ENCODE data around the gene COLEC12. TPM values are rescaled to one million over a fixed set of nuclear protein-coding genes. Genes with fewer than 3 reads are reported as not detected.

The COLEC12 gene
- polyA plus RNA-seq, 1 donor, result 19.1 TPM

DNA sequence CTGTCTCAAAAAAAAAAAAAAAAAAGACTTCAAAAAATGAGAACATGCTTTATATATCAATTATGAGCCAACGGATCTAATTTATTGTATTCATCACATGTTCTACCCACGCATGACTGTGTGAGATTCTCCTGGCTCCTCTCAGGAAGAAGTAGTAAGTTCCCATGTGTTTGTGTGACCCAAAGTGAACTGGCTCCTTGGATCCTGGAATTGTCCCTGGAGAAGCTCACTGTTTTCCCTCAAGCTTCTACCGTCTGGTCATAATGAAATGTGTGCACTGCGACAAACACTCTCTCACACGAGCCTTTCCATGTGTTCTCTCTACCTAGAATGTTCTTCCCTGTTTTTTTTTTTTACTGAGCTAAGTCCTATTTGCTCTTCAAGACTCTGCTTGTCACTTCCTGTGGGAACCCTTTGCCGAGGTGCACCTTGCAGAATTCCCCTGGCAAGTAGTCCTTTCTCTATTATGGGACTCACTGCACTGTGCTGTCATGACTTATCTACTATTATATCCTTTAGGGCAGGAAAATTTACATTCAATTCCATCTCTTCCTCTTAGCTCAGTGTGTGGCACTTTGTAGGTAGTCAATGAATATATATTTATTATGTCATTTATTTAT lies 149.4 kb downstream of the COLEC12 start:
- Histone ChIP-seq H3K4me3 (ENCODE audit: low read length) (no peak overlapping the region), H3K27ac (ENCODE audit: low read length) (no peak overlapping the region), H3K4me1 (ENCODE audit: control insufficient read depth, insufficient read depth, low read length) (no peaks in the 10 kb centered on the region), H3K27me3 (ENCODE audit: control insufficient read depth, insufficient read depth, low read length) (no peaks in the 10 kb centered on the region), H3K9me3 (ENCODE audit: control insufficient read depth, low read depth, low read length) (no peaks in the 10 kb centered on the region), H3K36me3 (ENCODE audit: control insufficient read depth, insufficient read depth, low read length) (peaks cover 3% of the 10 kb centered on the region)
- no peak for DNase-seq
- WGBS (ENCODE audit: insufficient coverage, low lambda C conversion rate), result 91% methylated on average over 5 of the region's 6 CpGs

DNA sequence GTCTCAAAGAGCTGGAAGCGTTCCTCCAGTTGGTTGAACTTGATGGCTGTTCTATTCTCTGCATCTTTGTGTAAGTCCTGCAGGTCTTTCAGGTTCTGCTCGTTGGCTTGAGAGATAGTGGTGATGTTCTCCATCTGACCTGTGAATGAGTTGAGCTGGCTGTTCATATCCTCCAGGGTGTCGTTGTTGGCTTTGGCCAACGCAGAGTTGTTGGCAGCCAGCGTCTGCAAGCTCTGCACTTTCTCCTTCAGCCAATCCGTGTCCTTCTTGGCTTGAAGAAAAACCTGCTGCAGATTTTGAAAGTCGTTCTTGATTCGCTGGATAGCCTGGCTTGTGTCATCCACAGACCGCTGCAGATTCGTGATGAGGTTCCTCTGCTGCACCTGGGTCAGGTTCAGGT lies 153.9 kb downstream of the COLEC12 start:
- Histone ChIP-seq H3K4me3 (ENCODE audit: low read length) (no peak overlapping the region), H3K36me3 (ENCODE audit: control insufficient read depth, insufficient read depth, low read length) (peaks cover 8% of the 10 kb centered on the region), H3K9me3 (ENCODE audit: control insufficient read depth, low read depth, low read length) (no peaks in the 10 kb centered on the region), H3K27me3 (ENCODE audit: control insufficient read depth, insufficient read depth, low read length) (no peaks in the 10 kb centered on the region), H3K27ac (ENCODE audit: low read length) (no peak overlapping the region), H3K4me1 (ENCODE audit: control insufficient read depth, insufficient read depth, low read length) (no peaks in the 10 kb centered on the region)
- WGBS (ENCODE audit: insufficient coverage, low lambda C conversion rate), result 60% methylated on average over 1 of the region's 10 CpGs
- no peak for DNase-seq

DNA sequence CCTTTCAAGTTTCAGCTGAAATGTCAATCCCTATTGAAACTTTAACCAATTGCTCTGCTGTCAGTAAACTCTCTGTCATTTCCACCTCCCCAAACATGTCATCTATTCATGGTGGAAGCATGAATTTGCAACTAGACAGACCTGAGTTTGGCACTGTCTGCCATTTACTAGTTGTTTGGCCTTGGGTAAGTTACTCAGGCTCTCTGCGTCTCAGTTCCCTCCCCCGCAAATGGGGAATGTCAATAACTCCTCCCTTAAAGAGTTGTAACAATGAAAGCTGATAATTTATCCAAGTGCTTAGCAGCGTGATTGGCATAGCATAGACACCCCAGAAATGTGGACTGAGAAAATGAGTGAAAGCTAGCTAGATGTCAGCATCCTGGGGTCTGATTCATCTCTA lies 159.4 kb downstream of the COLEC12 start:
- Histone ChIP-seq H3K4me1 (ENCODE audit: control insufficient read depth, insufficient read depth, low read length) (no peaks in the 10 kb centered on the region), H3K4me3 (ENCODE audit: low read length) (no peak overlapping the region), H3K36me3 (ENCODE audit: control insufficient read depth, insufficient read depth, low read length) (peaks cover 5% of the 10 kb centered on the region), H3K9me3 (ENCODE audit: control insufficient read depth, low read depth, low read length) (no peaks in the 10 kb centered on the region), H3K27ac (ENCODE audit: low read length) (no peak overlapping the region), H3K27me3 (ENCODE audit: control insufficient read depth, insufficient read depth, low read length) (no peaks in the 10 kb centered on the region)
- WGBS (ENCODE audit: insufficient coverage, low lambda C conversion rate), result no CpG with 5 or more reads among the region's 3 CpGs
- no peak for DNase-seq

DNA sequence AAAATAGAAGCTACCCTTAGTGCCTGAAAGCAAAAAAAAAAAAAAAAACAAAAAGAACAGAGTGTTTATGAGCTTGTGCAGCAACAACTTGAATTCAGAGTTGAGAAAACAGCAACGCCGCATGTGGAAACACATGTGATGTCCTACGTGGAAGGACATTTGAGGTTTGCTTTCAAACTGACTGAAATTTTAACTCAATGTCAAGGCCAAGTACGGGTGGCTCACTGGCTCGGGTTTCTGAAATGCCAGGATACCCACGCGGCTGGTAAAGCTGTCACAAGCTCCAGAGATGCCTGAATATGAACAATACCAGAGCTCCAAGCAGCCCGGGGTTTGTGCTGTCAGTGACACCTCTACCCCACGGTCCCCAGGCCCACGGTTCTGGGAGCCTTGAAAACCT lies 160.5 kb downstream of the COLEC12 start:
- H3K4me3 ChIP-seq (ENCODE audit: low read length), result no peak overlapping the region
- H3K27ac ChIP-seq (ENCODE audit: low read length), result no peak overlapping the region
- no CpG with 5 or more reads among the region's 10 CpGs for WGBS (ENCODE audit: insufficient coverage, low lambda C conversion rate)

DNA sequence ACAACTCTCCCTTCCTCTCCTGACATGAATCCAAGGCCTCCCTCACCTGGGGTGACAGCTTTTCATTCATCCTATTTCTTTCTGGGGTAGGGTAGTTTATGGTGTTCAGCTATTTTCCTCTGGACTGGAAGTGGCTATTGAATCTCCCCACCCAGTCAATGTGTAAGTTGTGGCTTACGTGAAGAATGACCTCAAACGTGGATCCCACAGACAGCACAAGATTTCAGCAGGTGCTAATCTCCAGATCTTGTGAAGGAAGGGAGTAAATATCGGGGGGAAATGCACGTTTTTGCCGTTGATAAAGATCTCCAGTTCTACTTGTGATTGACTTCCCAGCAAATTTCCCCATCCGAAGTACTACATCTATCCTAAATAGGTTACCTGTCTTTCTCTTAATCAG lies 161.3 kb downstream of the COLEC12 start:
- Histone ChIP-seq H3K9me3 (ENCODE audit: control insufficient read depth, low read depth, low read length) (no peaks in the 10 kb centered on the region), H3K36me3 (ENCODE audit: control insufficient read depth, insufficient read depth, low read length) (no peaks in the 10 kb centered on the region), H3K4me1 (ENCODE audit: control insufficient read depth, insufficient read depth, low read length) (no peaks in the 10 kb centered on the region), H3K27me3 (ENCODE audit: control insufficient read depth, insufficient read depth, low read length) (no peaks in the 10 kb centered on the region), H3K4me3 (ENCODE audit: low read length) (no peak overlapping the region), H3K27ac (ENCODE audit: low read length) (no peak overlapping the region)
- no CpG with 5 or more reads among the region's 6 CpGs for WGBS (ENCODE audit: insufficient coverage, low lambda C conversion rate)
- DNase-seq, result no peak

More for the DNA sequence above, 160.5 kb downstream of the COLEC12 start:
- Histone ChIP-seq H3K36me3 (ENCODE audit: control insufficient read depth, insufficient read depth, low read length) (no peaks in the 10 kb centered on the region), H3K4me1 (ENCODE audit: control insufficient read depth, insufficient read depth, low read length) (no peaks in the 10 kb centered on the region), H3K27me3 (ENCODE audit: control insufficient read depth, insufficient read depth, low read length) (no peaks in the 10 kb centered on the region), H3K9me3 (ENCODE audit: control insufficient read depth, low read depth, low read length) (no peaks in the 10 kb centered on the region)
- DNase-seq, result no peak

DNA sequence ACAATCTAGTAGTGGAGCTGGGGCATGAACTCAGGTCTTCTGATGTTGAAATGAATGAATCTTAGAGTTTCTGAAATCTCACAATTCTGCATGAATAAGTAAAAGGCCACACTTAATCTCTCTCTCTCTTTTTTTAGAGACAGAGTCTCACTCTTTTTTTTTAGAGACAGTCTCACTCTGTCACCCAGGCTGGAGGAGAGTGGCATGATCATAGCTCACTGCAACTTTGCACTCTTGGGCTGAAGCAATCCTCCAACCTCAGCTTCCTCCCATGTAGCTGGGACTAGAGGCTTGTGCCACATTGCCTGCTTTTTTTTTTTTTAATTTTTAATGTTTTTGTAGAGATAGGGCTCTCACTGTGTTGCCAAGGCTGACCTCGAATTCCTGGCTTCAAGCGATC lies 163.8 kb downstream of the COLEC12 start:
- Histone ChIP-seq H3K4me3 (ENCODE audit: low read length) (no peak overlapping the region), H3K9me3 (ENCODE audit: control insufficient read depth, low read depth, low read length) (no peaks in the 10 kb centered on the region), H3K27me3 (ENCODE audit: control insufficient read depth, insufficient read depth, low read length) (no peaks in the 10 kb centered on the region), H3K36me3 (ENCODE audit: control insufficient read depth, insufficient read depth, low read length) (no peaks in the 10 kb centered on the region), H3K4me1 (ENCODE audit: control insufficient read depth, insufficient read depth, low read length) (peaks cover 3% of the 10 kb centered on the region), H3K27ac (ENCODE audit: low read length) (no peak overlapping the region)
- DNase-seq, result no peak
- WGBS (ENCODE audit: insufficient coverage, low lambda C conversion rate), result no CpG with 5 or more reads among the region's 2 CpGs

DNA sequence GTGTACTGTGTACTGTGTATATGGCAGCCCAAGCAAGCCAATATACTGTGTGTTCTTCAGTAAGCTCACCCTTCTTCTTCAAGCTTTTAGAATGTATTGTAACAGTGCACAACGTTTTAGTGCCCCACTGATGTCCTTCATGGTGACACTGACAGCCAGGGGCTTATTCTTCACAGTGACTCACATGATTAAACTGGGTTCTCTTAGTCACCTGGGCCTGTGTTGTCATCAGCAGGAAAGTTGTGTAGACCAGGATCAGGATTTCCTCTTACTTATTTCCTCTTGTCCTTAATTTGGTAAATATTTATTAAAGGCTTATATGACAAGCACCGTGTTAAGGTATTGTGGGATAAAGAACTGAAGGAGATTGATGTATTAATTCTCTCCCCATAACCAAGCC lies 164.8 kb downstream of the COLEC12 start:
- H3K36me3 ChIP-seq (ENCODE audit: control insufficient read depth, insufficient read depth, low read length), result no peaks in the 10 kb centered on the region
- no peak for DNase-seq
- H3K27ac ChIP-seq (ENCODE audit: low read length), result no peak overlapping the region
- H3K4me1 ChIP-seq (ENCODE audit: control insufficient read depth, insufficient read depth, low read length), result peaks cover 3% of the 10 kb centered on the region
- no peaks in the 10 kb centered on the region for H3K9me3 ChIP-seq (ENCODE audit: control insufficient read depth, low read depth, low read length)
- no peaks in the 10 kb centered on the region for H3K27me3 ChIP-seq (ENCODE audit: control insufficient read depth, insufficient read depth, low read length)
- 50% methylated on average over 2 of the region's 2 CpGs for WGBS (ENCODE audit: insufficient coverage, low lambda C conversion rate)
- no peak overlapping the region for H3K4me3 ChIP-seq (ENCODE audit: low read length)

DNA sequence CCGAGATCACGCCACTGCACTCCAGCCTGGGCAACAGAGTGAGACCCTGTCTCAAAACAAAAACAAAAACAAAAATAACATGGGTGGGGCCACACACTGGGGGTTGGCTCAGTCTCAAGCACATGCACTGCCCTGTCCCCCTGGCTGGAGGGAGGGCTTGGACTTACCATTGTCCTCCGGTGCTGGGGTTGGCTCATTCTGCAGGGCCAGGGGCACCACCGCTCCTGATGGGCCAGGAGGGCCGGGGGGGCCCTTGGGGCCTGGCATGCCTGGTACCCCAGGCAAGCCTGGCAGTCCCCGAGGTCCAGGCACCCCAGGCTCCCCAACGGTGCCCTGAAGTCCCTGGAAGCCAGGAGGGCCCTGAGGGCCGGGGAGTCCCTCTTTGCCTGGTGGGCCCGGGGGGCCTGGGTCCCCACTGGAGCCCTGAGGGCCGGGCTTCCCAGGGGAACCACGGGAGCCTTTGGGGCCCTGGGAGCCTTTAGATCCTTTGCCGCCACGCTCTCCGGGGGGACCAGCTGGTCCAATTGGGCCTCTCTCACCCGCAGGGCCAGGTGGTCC lies 165.8 kb downstream of the COLEC12 start:
- Histone ChIP-seq H3K4me1 (ENCODE audit: control insufficient read depth, insufficient read depth, low read length) (peaks cover 3% of the 10 kb centered on the region), H3K9me3 (ENCODE audit: control insufficient read depth, low read depth, low read length) (no peaks in the 10 kb centered on the region), H3K27me3 (ENCODE audit: control insufficient read depth, insufficient read depth, low read length) (no peaks in the 10 kb centered on the region), H3K4me3 (ENCODE audit: low read length) (no peak overlapping the region), H3K27ac (ENCODE audit: low read length) (no peak overlapping the region), H3K36me3 (ENCODE audit: control insufficient read depth, insufficient read depth, low read length) (peaks cover 1% of the 10 kb centered on the region)
- WGBS (ENCODE audit: insufficient coverage, low lambda C conversion rate), result no CpG with 5 or more reads among the region's 15 CpGs
- DNase-seq, result no peak

DNA sequence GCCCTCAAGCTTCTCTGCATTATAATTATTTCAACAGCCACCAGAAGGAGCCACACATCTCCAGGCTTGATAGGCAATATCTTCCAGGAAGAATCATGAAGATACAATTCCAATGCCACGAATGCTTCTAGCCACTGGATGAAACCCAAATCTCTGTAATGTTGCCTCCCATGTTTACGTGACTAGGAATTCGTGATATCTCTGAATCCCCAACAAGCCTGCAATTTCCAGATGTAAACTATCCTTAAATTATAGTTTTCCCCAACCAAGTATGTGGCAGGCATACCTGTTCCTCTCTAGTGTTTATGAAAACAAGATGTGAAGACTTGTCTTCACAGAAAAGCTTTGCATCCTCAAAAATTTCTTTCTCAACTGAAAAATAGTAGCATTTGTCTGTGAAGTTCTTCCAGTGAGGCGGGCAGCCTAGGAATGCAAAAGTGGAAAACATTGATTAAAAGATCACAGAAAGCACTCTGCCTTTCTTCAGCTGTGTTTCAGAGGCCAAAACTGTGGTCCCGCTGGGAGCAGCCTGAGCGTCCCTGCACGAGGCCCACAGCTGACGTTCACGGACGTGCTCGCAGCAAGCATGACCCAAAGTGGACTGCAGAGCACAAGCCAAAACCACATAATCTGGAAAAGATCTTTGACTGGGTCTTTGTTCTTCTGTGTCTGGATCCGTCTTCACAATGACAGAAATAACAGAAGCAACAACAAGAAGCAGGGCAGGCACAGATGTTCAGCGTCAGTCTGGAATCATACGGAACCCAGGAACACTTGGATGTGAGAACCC lies 167.6 kb downstream of the COLEC12 start:
- 67% methylated on average over 1 of the region's 14 CpGs for WGBS (ENCODE audit: insufficient coverage, low lambda C conversion rate)
- Histone ChIP-seq H3K27me3 (ENCODE audit: control insufficient read depth, insufficient read depth, low read length) (no peaks in the 10 kb centered on the region), H3K9me3 (ENCODE audit: control insufficient read depth, low read depth, low read length) (no peaks in the 10 kb centered on the region), H3K36me3 (ENCODE audit: control insufficient read depth, insufficient read depth, low read length) (peaks cover 2% of the 10 kb centered on the region), H3K27ac (ENCODE audit: low read length) (peak overlapping the region; percentile 42), H3K4me3 (ENCODE audit: low read length) (no peak overlapping the region), H3K4me1 (ENCODE audit: control insufficient read depth, insufficient read depth, low read length) (peaks cover 3% of the 10 kb centered on the region)
- peak; percentile 13 to 14 for DNase-seq

DNA sequence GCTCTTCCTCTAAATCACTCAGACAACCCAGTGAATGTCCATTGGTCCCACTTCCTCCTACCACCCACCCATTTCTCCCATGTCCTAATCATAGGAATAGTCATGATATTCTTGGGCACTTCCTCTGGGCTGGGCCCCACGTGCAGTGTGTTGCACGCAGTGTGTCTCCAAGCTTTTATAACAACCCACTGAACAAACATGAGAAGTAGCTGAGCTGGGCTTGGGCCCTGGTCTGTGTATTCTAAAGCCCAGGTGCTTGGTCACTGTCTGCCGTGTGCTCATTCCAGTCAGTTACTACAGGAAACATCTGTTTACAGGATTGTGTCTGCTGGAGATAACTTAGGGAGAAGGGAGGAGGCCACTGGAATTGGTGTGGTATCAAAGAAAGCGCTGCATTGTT lies 168.5 kb downstream of the COLEC12 start:
- WGBS (ENCODE audit: insufficient coverage, low lambda C conversion rate), result no CpG with 5 or more reads among the region's 4 CpGs
- Histone ChIP-seq H3K36me3 (ENCODE audit: control insufficient read depth, insufficient read depth, low read length) (peaks cover 2% of the 10 kb centered on the region), H3K9me3 (ENCODE audit: control insufficient read depth, low read depth, low read length) (no peaks in the 10 kb centered on the region), H3K27ac (ENCODE audit: low read length) (no peak overlapping the region), H3K27me3 (ENCODE audit: control insufficient read depth, insufficient read depth, low read length) (no peaks in the 10 kb centered on the region), H3K4me3 (ENCODE audit: low read length) (no peak overlapping the region), H3K4me1 (ENCODE audit: control insufficient read depth, insufficient read depth, low read length) (peaks cover 3% of the 10 kb centered on the region)
- DNase-seq, result peak in 1 of 2 donors; percentile 14

Measured in large intestine (tissue), 3 donors.